H1 (cell line): ENCODE measurements around the gene GDF2. TPM values are rescaled to one million over a fixed set of nuclear protein-coding genes. Genes with fewer than 3 reads are reported as not detected.

ENCODE experiments used
- CBX5 ChIP-seq: fragments of 300-800, 300-1000 bp; sonication (generic); IDR thresholded peaks from 2 replicates; pipeline ENCODE4 v1.7.1; 2016; ENCODE audit warnings: antibody characterized with exemption, low read length, low read depth
- NANOG ChIP-seq: IDR thresholded peaks from 2 replicates; pipeline ENCODE4 v1.6.1; 2011; ENCODE audit warnings: low read length, low read depth, mild to moderate bottlenecking, inconsistent platforms; ENCODE audit not compliant: insufficient read depth, poor library complexity, severe bottlenecking
- RNF2 ChIP-seq: fragments of 200-900, 300-1000 bp; sonication (generic); IDR thresholded peaks from 2 replicates; pipeline ENCODE4 v1.7.1; 2016; ENCODE audit warnings: borderline replicate concordance, low read depth, mild to moderate bottlenecking, antibody characterized with exemption, low read length; ENCODE audit not compliant: poor library complexity, severe bottlenecking; ENCODE audit errors: missing control alignments
- RXRA ChIP-seq: IDR thresholded peaks from 2 replicates; pipeline ENCODE4 v1.6.1; 2011; ENCODE audit warnings: low read depth, mild to moderate bottlenecking, low read length, moderate library complexity; ENCODE audit not compliant: insufficient read depth
- SP4 ChIP-seq: IDR thresholded peaks from 2 replicates; pipeline ENCODE4 v1.6.1; 2012; ENCODE audit warnings: low read length, inconsistent platforms
- TCF12 ChIP-seq: IDR thresholded peaks from 2 replicates; pipeline ENCODE4 v1.6.1; 2011; ENCODE audit warnings: low read depth, mild to moderate bottlenecking, low read length
- polyA plus RNA-seq, 7 experiments: library from polyadenylated mRNA; depleted of rRNA in 3 of 7; stranded (reverse) in 5 of 7; unstranded in 2 of 7; fragments of >200 nt in 5 of 7; fragments of 200-250 nt in 2 of 7; gene quantifications; 1 replicate in 5 of 7; 2 replicates in 1 of 7; 4 replicates in 1 of 7; pipeline versions ENCODE4 v1.2.1 to v1.2.3, GENCODE V29; 2011 to 2013; ENCODE audit warnings: missing spikeins in 2 of 7, mixed read lengths in 2 of 7
- total RNA-seq: library from RNA; stranded (reverse); fragmentation: NEBNext Ultra II Directional; extraction: Animal tissue kit (Norgen Biotek cat#: 25700); gene quantifications from 2 replicates; pipeline ENCODE4 v1.2.1, GENCODE V29; 2021
- TF ChIP-seq, protein P1 (sequence below): IDR thresholded peaks from 2 replicates; pipeline ENCODE4 v1.6.1; 2011; ENCODE audit warnings: low read depth, mild to moderate bottlenecking, low read length; ENCODE audit not compliant: insufficient read depth

GDF2 gene
- total and polyA plus RNA-seq, 2 of the 8 experiments (the other 6 are each of a cell fraction or from before 2014, with no cell fraction given) = not detected

GRCh38 chr10:47283848-47284247, 38.4 kb upstream of the GDF2 start (continued):
- TF ChIP-seq, protein P1, sequence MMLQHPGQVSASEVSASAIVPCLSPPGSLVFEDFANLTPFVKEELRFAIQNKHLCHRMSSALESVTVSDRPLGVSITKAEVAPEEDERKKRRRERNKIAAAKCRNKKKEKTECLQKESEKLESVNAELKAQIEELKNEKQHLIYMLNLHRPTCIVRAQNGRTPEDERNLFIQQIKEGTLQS = no peak
- TF ChIP-seq SP4 (no peak), RXRA (no peak), NANOG (no peak), TCF12 (no peak), CBX5 (no peak), RNF2 (no peak)
